HEK293 (cell line): Measurements from ENCODE around the gene LRRC72.

Experiments
- CTCF ChIA-PET: fragments of 350-600 bp; formaldehyde crosslinking; extraction: SDS; loops from one replicate; lab custom pipeline; 2021; ENCODE audit warnings: antibody characterized with exemption; lab: Yijun Ruan, JAX
- POLR2A ChIA-PET: fragments of 300-600 bp; formaldehyde crosslinking; extraction: SDS; loops from one replicate; lab custom pipeline; 2020; ENCODE audit warnings: antibody characterized with exemption, inconsistent platforms; lab: Yijun Ruan, JAX
- H3K27ac ChIP-seq: fragments of 200-500 bp; sonication (Bioruptor generic); 2 replicates; pipeline ENCODE4 v1.5.1; 2014; ENCODE audit warnings: low read depth, low read length, control low read depth, inconsistent platforms; ENCODE audit errors: extremely low read depth
- H3K36me3 ChIP-seq, 2 experiments: fragments of 200-500 bp in 1 of 2; sonication (Bioruptor generic) in 1 of 2; 1 replicate in 1 of 2; 2 replicates in 1 of 2; pipeline ENCODE4 v1.5.1; 2014 to 2017; ENCODE audit warnings: inconsistent platforms in 2 of 2, low read length in 2 of 2; ENCODE audit not compliant: control insufficient read depth in 2 of 2, insufficient read depth in 1 of 2
- H3K4me1 ChIP-seq: fragments of 200-500 bp; sonication (Bioruptor generic); 2 replicates; pipeline ENCODE4 v1.5.1; 2014; ENCODE audit warnings: mild to moderate bottlenecking, low read length, inconsistent platforms; ENCODE audit not compliant: control insufficient read depth, insufficient read depth
- H3K4me3 ChIP-seq: 2 replicates; pipeline ENCODE4 v1.5.1; 2011; ENCODE audit warnings: low read depth, mild to moderate bottlenecking, control low read depth, low read length, moderate library complexity
- H3K9me3 ChIP-seq: fragments of 200-500 bp; sonication (Bioruptor generic); 2 replicates; pipeline ENCODE4 v1.5.1; 2014; ENCODE audit warnings: low read depth, low read length, inconsistent platforms; ENCODE audit not compliant: control insufficient read depth, insufficient read depth
- GLIS1 ChIP-seq: fragments of 450-650 bp; formaldehyde crosslinking; IDR thresholded peaks from 2 replicates; pipeline ENCODE4 v1.5.1; 2016; ENCODE audit warnings: missing biosample characterization, missing genetic modification characterization
- HOXD13 ChIP-seq: sonication (generic); formaldehyde crosslinking; IDR thresholded peaks from 2 replicates; pipeline ENCODE4 v1.8.0; 2022; ENCODE audit warnings: missing genetic modification reagents, borderline replicate concordance
- PRDM4 ChIP-seq: fragments of 450-650 bp; formaldehyde crosslinking; IDR thresholded peaks from 2 replicates; pipeline ENCODE4 v1.5.1; 2017; ENCODE audit warnings: missing biosample characterization, missing genetic modification characterization
- SALL2 ChIP-seq: fragments of 450-650 bp; formaldehyde crosslinking; IDR thresholded peaks from 2 replicates; pipeline ENCODE4 v1.5.0; 2017; ENCODE audit warnings: missing biosample characterization, mild to moderate bottlenecking, missing genetic modification characterization, borderline replicate concordance
- TCF7L2 ChIP-seq: IDR thresholded peaks from 2 replicates; pipeline ENCODE4 v1.6.1; 2011; ENCODE audit warnings: low read depth, mild to moderate bottlenecking, inconsistent platforms, low read length, moderate library complexity, borderline replicate concordance
- ZNF112 ChIP-seq: fragments of 450-650 bp; formaldehyde crosslinking; IDR thresholded peaks from 2 replicates; pipeline ENCODE4 v1.5.0; 2017; ENCODE audit warnings: missing biosample characterization, missing genetic modification characterization
- ZNF114 ChIP-seq: fragments of 450-650 bp; formaldehyde crosslinking; IDR thresholded peaks from 2 replicates; pipeline ENCODE4 v1.5.0; 2017; ENCODE audit warnings: missing biosample characterization, missing genetic modification characterization
- ZNF138 ChIP-seq: fragments of 450-650 bp; formaldehyde crosslinking; IDR thresholded peaks from 2 replicates; pipeline ENCODE4 v1.5.1; 2016; ENCODE audit warnings: missing biosample characterization, missing genetic modification characterization, borderline replicate concordance
- ZNF146 ChIP-seq: fragments of 450-650 bp; formaldehyde crosslinking; IDR thresholded peaks from 2 replicates; pipeline ENCODE4 v1.5.1; 2016; ENCODE audit warnings: missing biosample characterization, missing genetic modification characterization
- ZNF214 ChIP-seq: fragments of 450-650 bp; formaldehyde crosslinking; IDR thresholded peaks from 2 replicates; pipeline ENCODE4 v1.5.1; 2017; ENCODE audit warnings: missing biosample characterization, mild to moderate bottlenecking, missing genetic modification characterization, borderline replicate concordance
- ZNF24 ChIP-seq: fragments of 450-650 bp; formaldehyde crosslinking; IDR thresholded peaks from 2 replicates; pipeline ENCODE4 v1.5.1; 2016; ENCODE audit warnings: missing biosample characterization, missing genetic modification characterization
- ZNF366 ChIP-seq: fragments of 450-650 bp; formaldehyde crosslinking; conservative IDR thresholded peaks from 2 replicates; pipeline ENCODE4 v1.5.1; 2016; ENCODE audit warnings: missing biosample characterization, missing genetic modification characterization
- ZNF426 ChIP-seq: fragments of 450-650 bp; formaldehyde crosslinking; IDR thresholded peaks from 2 replicates; pipeline ENCODE4 v1.5.1; 2017; ENCODE audit warnings: missing biosample characterization, missing genetic modification characterization, mild to moderate bottlenecking, inconsistent platforms, moderate library complexity
- ZNF473 ChIP-seq: fragments of 450-650 bp; formaldehyde crosslinking; IDR thresholded peaks from 2 replicates; pipeline ENCODE4 v1.5.1; 2017; ENCODE audit warnings: missing biosample characterization, missing genetic modification characterization
- ZNF555 ChIP-seq: fragments of 450-650 bp; formaldehyde crosslinking; conservative IDR thresholded peaks from 2 replicates; pipeline ENCODE4 v1.5.1; 2017; ENCODE audit warnings: missing biosample characterization, mild to moderate bottlenecking, missing genetic modification characterization, inconsistent platforms
- ZNF558 ChIP-seq: fragments of 450-650 bp; formaldehyde crosslinking; IDR thresholded peaks from 2 replicates; pipeline ENCODE4 v1.5.1; 2016; ENCODE audit warnings: missing biosample characterization, missing genetic modification characterization
- ZNF785 ChIP-seq: fragments of 450-650 bp; formaldehyde crosslinking; IDR thresholded peaks from 2 replicates; pipeline ENCODE4 v1.5.1; 2016; ENCODE audit warnings: missing biosample characterization, missing genetic modification characterization
- ZSCAN18 ChIP-seq: fragments of 450-650 bp; formaldehyde crosslinking; IDR thresholded peaks from 2 replicates; pipeline ENCODE4 v1.5.1; 2016; ENCODE audit warnings: missing biosample characterization, missing genetic modification characterization
- ZSCAN23 ChIP-seq: fragments of 450-650 bp; formaldehyde crosslinking; IDR thresholded peaks from 2 replicates; pipeline ENCODE4 v1.5.1; 2016; ENCODE audit warnings: missing biosample characterization, missing genetic modification characterization
- ZXDB ChIP-seq: fragments of 450-650 bp; formaldehyde crosslinking; IDR thresholded peaks from 2 replicates; pipeline ENCODE4 v1.5.1; 2016; ENCODE audit warnings: missing biosample characterization, missing genetic modification characterization
- TF ChIP-seq, protein P1 (sequence below): fragments of 450-650 bp; formaldehyde crosslinking; IDR thresholded peaks from 2 replicates; pipeline ENCODE4 v1.5.1; 2016; ENCODE audit warnings: missing biosample characterization, missing genetic modification characterization
- TF ChIP-seq, protein P2 (sequence below): fragments of 450-650 bp; formaldehyde crosslinking; optimal IDR thresholded peaks from 2 replicates; pipeline ENCODE3; 2016; ENCODE audit warnings: missing biosample characterization, mild to moderate bottlenecking, missing genetic modification characterization
- TF ChIP-seq, protein P3 (sequence below): IDR thresholded peaks from 2 replicates; pipeline ENCODE4 v1.6.1; 2011; ENCODE audit warnings: mild to moderate bottlenecking, low read depth, low read length, borderline replicate concordance
- TF ChIP-seq, protein P4 (sequence below): fragments of 450-650 bp; formaldehyde crosslinking; IDR thresholded peaks from 2 replicates; pipeline ENCODE4 v1.5.1; 2016; ENCODE audit warnings: missing biosample characterization, missing genetic modification characterization
- TF ChIP-seq, protein P5 (sequence below): fragments of 450-650 bp; formaldehyde crosslinking; IDR thresholded peaks from 2 replicates; pipeline ENCODE4 v1.5.1; 2016; ENCODE audit warnings: missing biosample characterization, missing genetic modification characterization, low read depth

LRRC72 gene

GRCh38 chr7:16579216-16579615 is 52.6 kb downstream of the LRRC72 start:
- Histone ChIP-seq H3K27ac (0 out of 2 replicates have a peak overlapping the region, but pooled peaks have one; percentile 9), H3K36me3 (no peaks in the 10 kb centered on the region), H3K9me3 (no peaks in the 10 kb centered on the region), H3K4me1 (no peaks in the 10 kb centered on the region), H3K4me3 (no peak overlapping the region)
- CTCF ChIA-PET, result no interaction called here
- no peak for TF ChIP-seq ZNF555 (tag by site-specific recombination)
- no peak for TF ChIP-seq ZNF473
- no peak for TF ChIP-seq HOXD13
- TF ChIP-seq ZNF138 (tag by site-specific recombination), result no peak
- TF ChIP-seq, protein P1, sequence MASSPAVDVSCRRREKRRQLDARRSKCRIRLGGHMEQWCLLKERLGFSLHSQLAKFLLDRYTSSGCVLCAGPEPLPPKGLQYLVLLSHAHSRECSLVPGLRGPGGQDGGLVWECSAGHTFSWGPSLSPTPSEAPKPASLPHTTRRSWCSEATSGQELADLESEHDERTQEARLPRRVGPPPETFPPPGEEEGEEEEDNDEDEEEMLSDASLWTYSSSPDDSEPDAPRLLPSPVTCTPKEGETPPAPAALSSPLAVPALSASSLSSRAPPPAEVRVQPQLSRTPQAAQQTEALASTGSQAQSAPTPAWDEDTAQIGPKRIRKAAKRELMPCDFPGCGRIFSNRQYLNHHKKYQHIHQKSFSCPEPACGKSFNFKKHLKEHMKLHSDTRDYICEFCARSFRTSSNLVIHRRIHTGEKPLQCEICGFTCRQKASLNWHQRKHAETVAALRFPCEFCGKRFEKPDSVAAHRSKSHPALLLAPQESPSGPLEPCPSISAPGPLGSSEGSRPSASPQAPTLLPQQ (tag by site-specific recombination), result no peak
- no peak for TF ChIP-seq ZSCAN18
- TF ChIP-seq, protein P2, sequence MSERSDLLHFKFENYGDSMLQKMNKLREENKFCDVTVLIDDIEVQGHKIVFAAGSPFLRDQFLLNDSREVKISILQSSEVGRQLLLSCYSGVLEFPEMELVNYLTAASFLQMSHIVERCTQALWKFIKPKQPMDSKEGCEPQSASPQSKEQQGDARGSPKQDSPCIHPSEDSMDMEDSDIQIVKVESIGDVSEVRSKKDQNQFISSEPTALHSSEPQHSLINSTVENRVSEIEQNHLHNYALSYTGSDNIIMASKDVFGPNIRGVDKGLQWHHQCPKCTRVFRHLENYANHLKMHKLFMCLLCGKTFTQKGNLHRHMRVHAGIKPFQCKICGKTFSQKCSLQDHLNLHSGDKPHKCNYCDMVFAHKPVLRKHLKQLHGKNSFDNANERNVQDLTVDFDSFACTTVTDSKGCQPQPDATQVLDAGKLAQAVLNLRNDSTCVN, result no peak
- no peak for TF ChIP-seq ZNF426 (tag by site-specific recombination)
- TF ChIP-seq ZXDB (tag by site-specific recombination), result no peak
- TF ChIP-seq ZNF366, result no peak
- TF ChIP-seq, protein P3, sequence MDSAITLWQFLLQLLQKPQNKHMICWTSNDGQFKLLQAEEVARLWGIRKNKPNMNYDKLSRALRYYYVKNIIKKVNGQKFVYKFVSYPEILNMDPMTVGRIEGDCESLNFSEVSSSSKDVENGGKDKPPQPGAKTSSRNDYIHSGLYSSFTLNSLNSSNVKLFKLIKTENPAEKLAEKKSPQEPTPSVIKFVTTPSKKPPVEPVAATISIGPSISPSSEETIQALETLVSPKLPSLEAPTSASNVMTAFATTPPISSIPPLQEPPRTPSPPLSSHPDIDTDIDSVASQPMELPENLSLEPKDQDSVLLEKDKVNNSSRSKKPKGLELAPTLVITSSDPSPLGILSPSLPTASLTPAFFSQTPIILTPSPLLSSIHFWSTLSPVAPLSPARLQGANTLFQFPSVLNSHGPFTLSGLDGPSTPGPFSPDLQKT, result no peak
- TF ChIP-seq PRDM4 (tag by site-specific recombination), result no peak
- TF ChIP-seq ZNF785 (tag by site-specific recombination), result no peak
- no peak for TF ChIP-seq ZNF24 (tag by site-specific recombination)
- POLR2A ChIA-PET, result interaction anchor here (0.5 kb wide), 1 partner anchor 8 kb away, joined by 3 read pairs; no protein-coding TSS in a partner anchor

GRCh38 chr7:16581286-16581685 is 54.7 kb downstream of the LRRC72 start:
- ChIA-PET CTCF (interaction anchor here (1.2 kb wide), 1 partner anchor 16 kb away, joined by 5 read pairs; no protein-coding TSS in a partner anchor), POLR2A (no interaction called here)
- TF ChIP-seq ZNF214 (tag by site-specific recombination) (no peak), TCF7L2 (no peak), ZNF112 (no peak), ZSCAN23 (tag by site-specific recombination) (no peak), SALL2 (tag by site-specific recombination) (no peak), ZNF558 (tag by site-specific recombination) (no peak), ZNF146 (tag by site-specific recombination) (no peak), ZNF114 (tag by site-specific recombination) (no peak), GLIS1 (no peak)
- TF ChIP-seq, protein P4, sequence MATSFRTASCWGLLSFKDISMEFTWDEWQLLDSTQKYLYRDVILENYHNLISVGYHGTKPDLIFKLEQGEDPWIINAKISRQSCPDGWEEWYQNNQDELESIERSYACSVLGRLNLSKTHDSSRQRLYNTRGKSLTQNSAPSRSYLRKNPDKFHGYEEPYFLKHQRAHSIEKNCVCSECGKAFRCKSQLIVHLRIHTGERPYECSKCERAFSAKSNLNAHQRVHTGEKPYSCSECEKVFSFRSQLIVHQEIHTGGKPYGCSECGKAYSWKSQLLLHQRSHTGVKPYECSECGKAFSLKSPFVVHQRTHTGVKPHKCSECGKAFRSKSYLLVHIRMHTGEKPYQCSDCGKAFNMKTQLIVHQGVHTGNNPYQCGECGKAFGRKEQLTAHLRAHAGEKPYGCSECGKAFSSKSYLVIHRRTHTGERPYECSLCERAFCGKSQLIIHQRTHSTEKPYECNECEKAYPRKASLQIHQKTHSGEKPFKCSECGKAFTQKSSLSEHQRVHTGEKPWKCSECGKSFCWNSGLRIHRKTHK (tag by site-specific recombination), result no peak
- TF ChIP-seq, protein P5, sequence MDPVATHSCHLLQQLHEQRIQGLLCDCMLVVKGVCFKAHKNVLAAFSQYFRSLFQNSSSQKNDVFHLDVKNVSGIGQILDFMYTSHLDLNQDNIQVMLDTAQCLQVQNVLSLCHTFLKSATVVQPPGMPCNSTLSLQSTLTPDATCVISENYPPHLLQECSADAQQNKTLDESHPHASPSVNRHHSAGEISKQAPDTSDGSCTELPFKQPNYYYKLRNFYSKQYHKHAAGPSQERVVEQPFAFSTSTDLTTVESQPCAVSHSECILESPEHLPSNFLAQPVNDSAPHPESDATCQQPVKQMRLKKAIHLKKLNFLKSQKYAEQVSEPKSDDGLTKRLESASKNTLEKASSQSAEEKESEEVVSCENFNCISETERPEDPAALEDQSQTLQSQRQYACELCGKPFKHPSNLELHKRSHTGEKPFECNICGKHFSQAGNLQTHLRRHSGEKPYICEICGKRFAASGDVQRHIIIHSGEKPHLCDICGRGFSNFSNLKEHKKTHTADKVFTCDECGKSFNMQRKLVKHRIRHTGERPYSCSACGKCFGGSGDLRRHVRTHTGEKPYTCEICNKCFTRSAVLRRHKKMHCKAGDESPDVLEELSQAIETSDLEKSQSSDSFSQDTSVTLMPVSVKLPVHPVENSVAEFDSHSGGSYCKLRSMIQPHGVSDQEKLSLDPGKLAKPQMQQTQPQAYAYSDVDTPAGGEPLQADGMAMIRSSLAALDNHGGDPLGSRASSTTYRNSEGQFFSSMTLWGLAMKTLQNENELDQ (tag by site-specific recombination), result no peak

More at GRCh38 chr7:16581286-16581685, 54.7 kb downstream of the LRRC72 start:
- Histone ChIP-seq H3K4me1 (no peaks in the 10 kb centered on the region), H3K4me3 (no peak overlapping the region), H3K36me3 (no peaks in the 10 kb centered on the region), H3K9me3 (no peaks in the 10 kb centered on the region), H3K27ac (no peak overlapping the region)
